ENCODE measurements around the gene MAPK12.
A peak's percentile ranks its signal among the peaks of the same experiment; 100 is the strongest.
"Not testable (repeated sequence)": the region's sequence is repeated elsewhere in the genome, so short reads cannot be mapped to it uniquely, and the experiment has no call there.

MAPK12 gene

DNA sequence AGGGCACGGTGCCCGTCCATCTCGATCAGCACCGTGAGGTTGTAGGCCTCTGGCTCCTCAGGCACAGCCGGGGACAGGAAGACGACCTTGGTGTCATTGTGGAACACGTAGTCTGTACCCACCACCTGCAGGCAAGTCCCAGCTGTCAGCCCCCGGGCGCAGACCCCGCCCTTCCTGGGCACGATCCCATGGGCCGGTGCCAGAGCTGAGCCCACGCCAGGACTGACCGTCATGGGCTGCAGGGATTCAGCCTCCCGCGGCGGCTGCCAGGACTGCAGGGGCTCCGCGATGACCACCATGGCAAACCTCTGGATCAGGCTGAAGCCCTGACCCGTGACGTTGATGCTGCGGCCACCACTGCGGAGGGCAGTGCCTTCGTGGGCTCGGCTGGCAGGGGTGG lies 20.5 kb upstream of the MAPK12 start:
- DNase-seq (ENCODE audit: low spot score) = no peak

DNA sequence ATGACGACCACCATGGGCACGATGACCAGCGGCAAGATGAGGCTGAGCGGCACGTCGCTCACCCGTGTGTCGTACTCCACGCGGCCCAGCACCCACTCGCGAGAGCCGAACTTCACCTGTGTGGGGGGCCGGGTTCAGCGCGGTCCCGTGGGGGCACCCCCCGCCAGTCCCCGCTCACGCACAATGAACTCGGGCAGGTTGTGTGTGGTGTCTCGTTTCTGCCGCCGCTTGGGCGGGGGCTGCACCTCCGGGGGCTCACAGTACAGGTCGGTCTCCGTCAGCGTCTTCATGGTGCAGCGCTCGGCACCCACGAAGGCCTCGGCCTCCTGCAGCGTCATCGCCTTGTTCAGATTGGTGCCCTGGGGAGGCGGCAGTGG lies 19.9 kb upstream of the MAPK12 start:
- DNase-seq (ENCODE audit: low spot score) = no peak

DNA sequence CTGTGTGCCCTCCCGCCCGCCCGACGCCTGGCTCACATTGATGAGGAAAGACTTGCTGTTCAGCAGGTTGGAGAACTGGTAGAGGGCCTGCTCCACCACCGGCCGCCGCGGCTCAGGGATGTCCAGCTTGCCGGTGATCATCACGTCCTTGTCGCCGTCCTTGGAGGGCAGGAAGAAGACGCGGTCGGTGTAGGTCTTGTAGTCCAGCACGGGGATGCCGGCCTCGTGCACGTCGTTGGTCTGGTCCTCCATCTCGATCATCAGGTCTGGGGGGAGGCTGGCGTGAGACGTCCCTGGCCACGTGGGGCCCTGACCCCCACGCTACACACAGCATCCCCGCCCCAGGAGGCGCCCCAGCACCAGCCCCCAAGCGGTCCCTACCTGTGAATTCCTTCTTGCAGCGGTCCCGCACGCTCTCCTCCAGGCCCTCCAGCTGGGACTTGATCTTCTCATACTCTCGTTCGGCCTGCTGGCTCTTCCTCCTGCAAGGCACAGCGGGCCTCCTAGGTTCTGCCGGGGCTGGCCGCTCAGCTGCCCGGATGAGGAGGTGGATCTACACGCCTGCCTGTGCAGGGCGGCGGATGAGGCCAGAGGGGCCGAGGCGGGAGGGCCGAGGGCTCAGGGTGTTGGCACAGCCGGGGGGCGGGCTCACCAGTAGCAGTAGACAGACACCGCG lies 19.4 kb upstream of the MAPK12 start:
- no peak for DNase-seq (ENCODE audit: low spot score)

DNA sequence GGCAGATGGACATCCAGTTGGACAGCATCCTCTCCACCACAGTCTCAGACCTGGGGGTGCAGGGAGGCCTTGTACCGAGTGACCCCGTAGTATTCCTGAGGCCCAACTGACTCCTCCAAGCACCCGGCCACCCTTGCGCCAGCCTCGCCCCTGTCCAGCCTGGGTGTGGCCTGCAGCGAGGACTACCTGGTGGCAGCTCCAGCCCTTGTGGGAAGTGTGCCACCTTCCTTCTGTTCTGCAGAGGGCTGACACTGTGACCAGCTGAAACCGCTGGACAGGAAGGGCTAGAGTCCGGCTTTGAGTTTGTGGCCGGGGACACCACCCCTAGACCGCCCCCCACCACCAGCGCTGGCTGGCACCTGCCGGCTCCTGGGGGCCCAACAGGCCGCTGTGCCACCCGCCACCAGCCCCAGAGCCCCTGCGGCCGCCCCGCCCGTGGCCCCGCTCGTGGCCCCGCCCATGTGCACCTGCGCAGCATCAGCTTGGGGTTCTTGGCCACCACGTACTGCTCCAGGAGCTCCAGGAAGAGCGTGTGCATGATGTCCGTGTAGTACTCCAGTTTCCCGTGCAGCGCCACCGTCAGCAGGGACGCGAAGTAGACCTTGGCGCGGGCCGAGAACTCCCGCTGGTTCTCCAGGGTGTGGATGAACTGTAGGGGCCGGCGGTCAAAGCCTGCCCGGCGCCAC lies 18.7 kb upstream of the MAPK12 start:
- no peak for DNase-seq (ENCODE audit: low spot score)

DNA sequence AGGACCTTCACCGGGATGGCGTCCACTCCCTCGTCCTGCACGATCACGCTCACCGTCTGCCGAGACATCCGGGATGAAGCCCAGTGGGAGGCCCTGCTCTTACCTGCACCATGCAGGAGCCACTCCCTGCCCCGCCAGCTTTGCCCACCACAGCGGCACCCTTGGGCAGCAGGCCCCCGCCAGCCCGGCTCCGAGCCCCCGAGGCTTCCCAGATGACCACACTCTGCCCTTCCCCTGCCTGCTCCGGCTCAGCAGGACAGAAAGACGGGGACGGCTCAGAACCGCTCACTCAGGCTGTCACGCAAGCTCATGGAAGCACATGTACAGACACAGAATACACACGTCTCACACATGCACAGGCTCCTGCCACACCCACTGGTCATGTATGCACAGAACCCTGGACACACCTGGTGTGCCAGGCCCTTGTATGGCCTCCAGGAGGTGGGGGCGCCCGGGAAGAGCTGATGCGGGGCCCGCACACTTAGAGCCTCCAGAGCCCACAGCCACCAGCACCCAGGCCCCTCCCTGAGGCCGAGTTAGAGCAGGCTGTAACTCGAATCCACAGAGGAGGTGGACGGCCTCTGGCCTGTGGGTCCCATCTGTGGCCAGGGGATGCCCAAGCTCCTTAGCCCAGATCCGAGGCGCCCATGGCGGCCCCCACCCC lies 17.6 kb upstream of the MAPK12 start:
- DNase-seq (ENCODE audit: low spot score) = no peak

DNA sequence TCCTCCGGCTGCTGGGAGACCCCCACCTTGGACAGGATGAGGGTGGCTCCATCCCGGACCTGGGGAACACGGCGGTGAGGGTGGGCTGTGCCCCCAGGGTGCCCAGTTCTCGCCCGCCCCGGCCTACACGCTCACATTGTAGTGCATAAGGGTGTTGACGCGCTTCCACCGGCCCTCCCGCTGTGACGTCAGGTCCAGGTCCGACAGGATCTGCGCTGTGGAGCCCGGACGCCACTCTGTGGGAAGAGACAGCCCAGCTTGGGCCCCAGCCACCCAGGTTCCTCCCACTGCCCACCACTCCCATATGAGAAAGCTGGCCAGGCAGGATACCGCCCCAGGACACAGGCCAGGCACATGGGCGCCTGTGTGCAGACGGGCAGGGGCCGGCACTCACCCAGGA lies 17.0 kb upstream of the MAPK12 start:
- DNase-seq (ENCODE audit: low spot score) = no peak

DNA sequence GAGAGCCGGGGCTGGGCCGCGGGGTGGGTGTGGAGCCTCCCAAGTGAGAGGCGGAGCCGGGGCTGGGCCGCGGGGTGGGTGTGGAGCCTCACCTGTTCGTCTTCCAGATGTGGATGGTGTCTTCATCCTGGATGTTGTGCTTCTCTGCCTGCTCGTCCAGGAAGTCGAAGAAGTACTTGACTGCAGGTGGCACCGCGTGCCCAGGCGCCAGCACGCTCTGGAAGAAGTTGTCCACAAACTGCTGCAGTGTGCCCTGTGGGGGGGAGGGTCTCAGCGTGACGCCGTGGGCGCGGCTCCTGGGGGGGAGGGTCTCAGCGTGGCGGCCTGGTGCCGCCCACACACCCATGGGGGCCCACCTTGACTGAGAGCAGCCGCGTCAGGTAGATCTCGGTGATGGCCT lies 16.3 kb upstream of the MAPK12 start:
- DNase-seq (ENCODE audit: low spot score) = no peak

DNA sequence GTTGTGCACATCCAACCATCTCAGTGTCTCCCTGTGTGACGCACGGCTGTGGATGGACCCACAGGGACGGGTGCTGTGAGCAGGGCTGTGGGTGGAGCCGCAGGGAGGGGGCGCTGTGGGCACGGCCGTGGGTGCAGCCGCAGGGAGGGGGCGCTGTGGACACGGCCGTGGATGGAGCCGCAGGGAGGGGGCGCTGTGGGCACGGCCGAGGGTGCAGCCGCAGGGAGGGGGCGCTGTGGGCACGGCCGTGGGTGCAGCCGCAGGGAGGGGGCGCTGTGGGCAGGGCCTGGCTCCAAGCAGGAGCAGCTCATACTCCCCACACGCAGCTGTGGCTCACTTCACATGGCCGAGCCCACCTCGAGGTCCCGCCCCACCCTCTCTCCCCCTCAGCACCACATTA lies 14.7 kb upstream of the MAPK12 start:
- DNase-seq (ENCODE audit: low spot score) = peak; percentile 79

DNA sequence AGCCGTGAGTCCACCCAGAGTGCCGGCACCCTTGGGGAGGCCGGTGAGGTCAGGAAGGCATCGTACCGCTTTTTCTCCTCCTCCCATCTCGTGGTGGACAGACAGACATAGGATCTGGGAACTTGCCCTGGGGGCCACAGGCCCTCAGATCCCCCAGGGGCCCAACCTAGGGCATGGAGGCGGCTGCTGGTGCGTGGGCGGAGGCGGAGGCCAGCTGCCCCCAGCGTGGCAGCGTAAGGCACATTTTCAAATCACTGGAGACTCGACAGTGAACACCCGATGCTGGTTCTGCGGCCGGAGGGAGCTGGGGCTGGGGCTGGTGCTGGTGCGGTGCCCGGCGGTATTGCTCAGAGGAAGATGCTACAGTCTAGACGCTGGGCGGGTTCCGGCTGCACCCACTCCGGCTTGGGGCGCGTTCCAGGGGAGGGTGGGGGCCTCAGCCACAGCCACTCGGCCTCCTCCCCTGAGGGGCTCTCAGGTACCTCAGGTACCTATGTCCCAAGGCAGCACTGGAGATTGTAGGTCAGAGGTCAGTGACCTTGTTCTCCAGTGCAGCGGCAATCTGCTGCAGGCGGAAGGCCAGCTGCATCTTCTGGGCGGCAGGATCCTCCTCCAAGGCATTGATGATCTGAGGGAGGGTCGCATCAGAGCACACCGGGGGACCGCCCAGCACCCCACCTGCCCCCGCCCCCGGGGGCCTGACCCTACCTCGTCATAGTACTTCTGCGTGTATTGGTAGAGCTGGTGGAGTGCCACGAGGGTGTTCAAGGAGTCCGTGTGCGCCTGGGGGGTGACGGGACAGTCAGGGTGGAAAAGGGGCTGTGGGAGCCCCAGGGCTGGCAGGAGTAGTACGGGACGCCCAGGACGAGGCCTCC lies 13.9 kb upstream of the MAPK12 start:
- no peak for DNase-seq (ENCODE audit: low spot score)

DNA sequence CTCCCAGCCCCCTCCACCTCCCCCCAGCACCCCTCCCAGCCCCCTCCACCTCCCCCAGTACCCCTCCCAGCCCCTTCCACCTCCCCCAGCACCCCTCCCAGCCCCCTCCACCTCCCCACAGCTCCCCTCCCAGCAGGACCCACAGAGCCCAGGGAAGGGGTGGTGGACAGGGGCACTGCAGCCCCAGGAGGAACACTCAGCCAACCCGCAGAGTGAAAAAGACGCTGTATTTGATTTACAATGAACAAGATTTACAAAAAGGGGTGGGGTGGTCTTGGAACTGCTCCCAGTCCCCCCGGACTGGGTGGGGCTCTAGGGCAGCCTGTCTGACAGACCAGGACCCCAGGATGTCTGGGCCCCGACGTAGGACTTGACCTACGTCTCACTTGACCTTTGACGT lies 13.3 kb upstream of the MAPK12 start:
- no peak for DNase-seq (ENCODE audit: low spot score)

DNA sequence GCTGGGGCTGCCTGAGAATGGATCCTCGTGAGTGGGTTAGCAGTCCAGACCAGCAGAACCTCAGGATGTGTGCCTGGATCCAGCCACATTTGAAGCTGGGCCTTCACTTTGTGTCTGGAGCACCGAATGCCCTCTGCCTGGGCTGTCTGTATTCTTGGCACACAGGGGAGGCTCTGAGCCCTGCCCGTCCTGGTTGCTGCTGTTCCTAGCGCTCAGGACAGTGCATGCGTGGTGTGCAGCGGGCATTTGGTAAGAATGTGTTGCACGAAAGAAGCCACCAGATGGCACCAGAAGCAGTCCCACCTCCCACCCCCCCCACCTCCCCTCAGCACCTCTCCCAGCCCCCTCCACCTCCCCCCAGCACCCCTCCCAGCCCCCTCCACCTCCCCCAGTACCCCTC lies 12.8 kb upstream of the MAPK12 start:
- peak; percentile 10 for DNase-seq (ENCODE audit: low spot score)

DNA sequence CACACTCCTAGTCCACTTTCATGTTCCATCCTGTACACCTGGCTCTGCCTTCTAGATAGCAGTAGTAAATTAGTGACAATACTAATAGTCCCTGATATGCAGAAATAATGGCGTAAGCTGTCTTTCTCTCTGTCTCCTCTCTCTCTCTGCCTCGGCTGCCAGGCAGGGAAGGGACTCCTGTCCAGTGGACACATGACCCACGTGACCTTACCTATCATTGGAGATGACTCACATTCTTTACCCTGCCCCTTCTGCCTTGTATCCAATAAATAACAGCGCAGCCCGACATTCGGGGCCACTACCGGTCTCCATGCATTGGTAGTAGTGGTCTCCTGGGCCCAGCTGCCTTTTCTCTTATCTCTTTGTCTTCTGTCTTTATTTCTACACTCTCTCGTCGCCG lies 12.3 kb upstream of the MAPK12 start:
- DNase-seq (ENCODE audit: low spot score) = not testable (repeated sequence)

DNA sequence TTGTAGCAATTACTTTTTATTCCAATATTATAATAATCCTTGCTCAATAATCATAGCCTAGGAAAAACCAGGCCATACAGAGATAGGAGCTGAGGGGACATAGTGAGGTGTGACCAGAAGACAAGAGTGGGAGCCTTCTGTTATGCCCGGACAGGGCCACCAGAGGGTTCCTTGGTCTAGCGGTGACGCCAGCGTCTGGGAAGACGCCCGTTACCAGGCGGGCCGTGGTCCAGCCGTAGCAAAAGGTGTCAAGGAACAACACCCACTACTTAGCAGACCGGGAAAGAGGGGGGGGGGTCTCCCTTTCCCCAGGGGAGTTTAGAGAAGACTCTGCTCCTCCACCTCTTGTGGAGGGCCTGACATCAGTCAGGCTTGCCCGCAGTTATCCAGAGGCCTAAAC lies 11.9 kb upstream of the MAPK12 start:
- not testable (repeated sequence) for DNase-seq (ENCODE audit: low spot score)

DNA sequence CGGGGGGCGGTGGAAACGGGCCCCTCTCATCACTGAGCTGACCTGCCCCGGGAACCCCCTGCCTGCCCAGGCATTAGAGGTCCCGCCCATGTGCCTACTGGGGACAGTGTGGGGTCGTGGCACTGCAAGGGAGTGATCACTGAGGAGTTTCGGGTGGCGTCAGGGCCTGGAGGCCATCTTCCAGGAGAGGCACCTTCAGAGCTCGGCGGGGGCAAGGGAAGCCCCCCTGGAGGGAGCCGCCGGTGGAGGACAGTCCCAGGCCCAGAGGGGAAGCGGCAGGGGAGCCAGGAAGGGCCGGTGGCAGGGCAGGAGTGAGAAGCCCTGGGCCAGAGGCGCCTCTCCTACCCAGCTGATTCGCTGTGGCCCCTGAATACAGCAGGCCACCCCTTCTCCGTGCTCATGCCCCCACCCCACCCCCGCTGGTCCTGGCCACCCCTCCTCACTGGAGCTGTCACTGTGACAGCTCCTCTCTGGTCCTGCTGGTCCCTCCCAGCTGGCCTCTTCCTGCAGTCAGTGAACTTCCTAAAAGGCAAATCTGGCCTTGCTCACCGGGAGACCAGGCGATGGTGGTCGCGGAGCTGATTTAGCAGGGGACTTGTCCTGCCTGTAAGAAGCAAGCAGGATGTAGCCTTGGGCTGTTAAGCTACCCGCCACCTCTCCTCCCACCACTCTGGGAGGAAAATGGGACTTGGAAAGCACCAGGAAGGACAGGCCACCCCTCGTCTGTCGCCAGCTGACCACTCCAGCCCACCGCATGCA lies 10.7 kb upstream of the MAPK12 start:
- DNase-seq (ENCODE audit: low spot score) = no peak

DNA sequence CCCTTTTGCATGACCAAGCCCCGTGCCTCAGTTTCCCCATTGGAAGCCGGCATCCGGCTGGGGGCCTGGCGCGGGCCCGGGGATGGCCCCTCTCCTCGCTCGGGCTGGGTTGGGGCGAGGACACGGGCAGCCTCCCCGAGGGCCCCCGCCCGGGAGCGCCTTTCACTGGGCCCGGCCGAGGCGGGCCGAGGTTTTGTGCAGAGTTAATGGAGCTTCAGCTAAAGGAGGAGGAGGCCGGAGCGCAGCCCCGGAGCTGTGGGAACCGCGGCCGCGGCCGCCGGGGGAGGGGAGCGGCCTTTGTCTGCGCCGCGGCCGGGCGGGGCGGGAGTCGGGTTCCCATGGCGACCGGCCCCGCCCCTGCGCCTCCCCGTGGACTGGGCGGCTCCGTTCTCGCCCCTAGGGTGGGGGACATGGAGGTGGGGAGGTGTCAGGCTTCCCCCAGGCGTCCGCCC lies 10.1 kb upstream of the MAPK12 start:
- peak; percentile 52 for DNase-seq (ENCODE audit: low spot score)

DNA sequence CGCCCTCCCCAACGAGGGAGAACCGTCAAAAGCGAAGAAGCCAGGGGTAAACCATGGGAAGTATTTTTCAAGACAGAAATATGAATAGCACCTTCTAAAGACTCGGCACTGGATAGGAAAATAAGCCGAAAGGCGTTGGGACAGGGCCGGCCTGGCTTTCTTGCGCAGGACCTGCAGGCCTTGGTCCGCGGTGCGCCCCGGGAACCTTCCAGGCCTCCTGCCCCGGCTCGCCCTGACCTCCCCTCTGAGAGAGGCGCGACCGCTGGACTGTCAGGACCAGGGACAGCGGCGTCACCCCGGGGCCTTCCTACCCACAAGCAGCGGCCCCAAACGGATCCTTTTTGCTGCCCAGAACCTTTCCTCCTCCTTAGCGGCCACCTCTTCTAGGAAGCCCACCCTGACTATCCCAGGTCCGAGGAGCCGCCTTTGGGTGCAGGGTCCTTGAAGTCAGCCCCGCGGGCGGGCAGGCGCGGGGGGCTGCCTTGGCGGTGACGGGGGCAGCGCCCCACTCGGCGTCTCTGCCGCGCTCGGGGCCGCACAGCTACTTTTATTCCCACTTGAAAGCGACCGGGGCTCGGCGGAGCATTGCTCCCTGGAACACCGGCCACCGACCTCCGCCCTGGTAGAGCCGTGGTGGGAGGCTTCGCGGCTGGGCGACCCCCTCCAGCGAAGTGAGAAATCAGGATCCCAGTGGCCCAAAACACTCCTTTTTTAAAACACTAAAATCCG lies 9.3 kb upstream of the MAPK12 start:
- DNase-seq (ENCODE audit: low spot score) = no peak

DNA sequence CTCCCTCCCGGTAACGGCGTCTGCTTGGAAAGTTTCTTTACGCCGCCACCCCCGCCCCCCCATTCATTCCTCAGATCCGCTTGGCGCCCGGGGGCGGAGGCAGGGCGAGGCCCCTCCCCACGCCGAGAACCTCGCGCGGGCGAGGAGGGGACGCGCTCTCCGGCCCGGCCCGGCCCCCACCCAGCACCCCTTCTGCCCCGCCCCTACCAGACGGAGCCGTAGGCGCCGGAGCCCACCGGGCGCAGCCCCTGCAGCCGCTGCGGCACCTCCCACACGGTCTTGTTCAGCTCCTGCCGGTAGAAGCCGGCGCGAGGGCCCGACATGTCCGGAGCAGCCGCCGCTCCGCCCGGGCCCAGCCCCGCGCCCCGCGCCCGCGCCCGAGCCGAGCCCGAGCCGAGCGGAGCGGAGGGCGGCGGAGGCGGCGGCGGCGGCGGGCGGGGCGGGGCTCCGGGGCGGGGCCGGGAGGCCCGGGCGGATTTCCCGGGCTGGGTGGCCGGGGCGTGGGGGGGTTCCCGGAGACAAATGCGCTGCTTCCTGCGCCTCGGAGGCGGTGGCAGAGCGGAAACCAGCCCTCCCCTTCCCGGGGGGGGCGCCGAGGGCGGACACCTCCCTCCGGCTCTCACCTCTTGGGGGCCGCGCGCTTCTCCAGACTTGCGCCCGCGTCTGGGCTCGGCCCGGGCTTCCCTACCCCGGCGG lies 8.6 kb upstream of the MAPK12 start, which contains the start of gene MAPK11:
TSS of gene MAPK11 (minus strand) at position 411 of the 696 bp plus-strand sequence. CDS start at position 323, 88 bp downstream.
- DNase-seq (ENCODE audit: low spot score) = no peak

DNA sequence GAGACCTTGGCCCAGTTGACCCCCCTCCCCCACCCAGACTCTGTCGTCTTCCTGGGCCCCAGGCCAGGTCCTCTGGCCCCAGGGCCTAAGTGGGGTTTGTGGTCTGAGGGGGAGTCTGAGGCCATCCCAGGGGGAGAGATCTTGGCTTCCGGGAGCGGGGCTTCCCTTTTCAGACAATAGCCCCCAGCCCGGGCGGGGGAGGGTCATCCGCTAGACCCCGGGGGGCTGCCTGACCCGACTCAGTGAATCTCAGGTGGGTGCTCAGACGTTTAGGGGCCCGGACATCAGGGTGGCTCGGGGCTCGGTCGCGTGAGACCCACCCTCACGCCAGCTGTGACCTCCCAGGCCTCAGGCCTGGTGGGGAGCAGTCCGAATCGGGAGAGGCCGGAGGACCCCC lies 8.1 kb upstream of the MAPK12 start:
- DNase-seq (ENCODE audit: low spot score) = no peak

DNA sequence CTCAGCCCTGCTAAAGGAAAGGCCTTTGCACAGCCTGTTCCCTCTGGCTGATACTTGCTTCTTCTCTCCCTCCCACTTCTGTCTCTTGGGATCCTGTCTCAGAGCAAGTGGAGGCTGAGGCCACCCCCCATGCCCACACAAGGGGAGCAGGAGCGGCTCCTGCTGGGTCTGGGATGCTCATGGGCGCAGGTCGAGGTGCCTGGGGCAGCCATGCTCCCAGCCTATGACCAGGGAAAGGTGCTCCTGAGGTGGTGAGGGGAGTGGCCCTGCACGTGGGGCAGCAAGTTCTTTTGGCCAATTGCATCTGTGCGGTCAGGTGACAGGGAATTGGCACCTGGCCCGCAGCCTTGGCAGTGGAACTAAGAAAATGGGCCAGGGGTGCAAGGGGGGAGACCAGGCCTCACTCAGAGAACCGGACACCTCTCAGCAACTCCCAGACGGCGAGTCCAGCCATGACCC lies 7.2 kb upstream of the MAPK12 start:
- DNase-seq (ENCODE audit: low spot score) = no peak
